Activated T-helper 1 cell treated with anti-CD3 and anti-CD28 coated beads, Interleukin-12 subunit alpha, Interleukin-12 subunit beta, Interleukin-2, Interleukin-4 antibody, amounts not matched to agents 30 ng/mL and 10 ng/mL and 1 ng/mL, durations not matched to agents 14 hours and 24 hours and 36 hours (primary cell): ENCODE measurements around the gene CCDC69. TPM values are rescaled to one million over a fixed set of nuclear protein-coding genes. Genes with fewer than 3 reads are reported as not detected.
A peak's percentile ranks its signal among the peaks of the same experiment; 100 is the strongest.

Source experiments
- DNase-seq: peaks from one replicate; pipeline ENCODE4 v3.0.0; 2021; ENCODE audit warnings: low spot score
- H3K27ac Mint-ChIP-seq: one replicate; pipeline ENCODE4 v1.8.0; 2021; ENCODE audit warnings: mild to moderate bottlenecking, mixed read lengths
- H3K27me3 Mint-ChIP-seq: one replicate; pipeline ENCODE4 v1.8.0; 2022; ENCODE audit warnings: mild to moderate bottlenecking, moderate library complexity, mixed read lengths; ENCODE audit not compliant: insufficient read depth
- H3K36me3 Mint-ChIP-seq: one replicate; pipeline ENCODE4 v1.8.0; 2021; ENCODE audit warnings: low read depth, mixed read lengths
- H3K4me1 Mint-ChIP-seq: one replicate; pipeline ENCODE4 v1.8.0; 2021; ENCODE audit warnings: low read depth, mixed read lengths
- H3K4me3 Mint-ChIP-seq: one replicate; pipeline ENCODE4 v1.8.0; 2021; ENCODE audit warnings: mild to moderate bottlenecking, moderate library complexity, mixed read lengths
- H3K9me3 Mint-ChIP-seq: one replicate; pipeline ENCODE4 v1.8.0; 2021; ENCODE audit warnings: mixed read lengths
- intact Hi-C: fragments of 100-400 bp; cut with micrococcal nuclease; formaldehyde crosslinking; loops from one replicate; pipeline ENCODE4 v1.15.1; 2024
- total RNA-seq: library from RNA; stranded (reverse); gene quantifications from 2 replicates; pipeline ENCODE4 v1.2.3, GENCODE V29; 2022

Gene CCDC69
- total RNA-seq, 1 donor from 2014 or later = 25.4 TPM

DNA sequence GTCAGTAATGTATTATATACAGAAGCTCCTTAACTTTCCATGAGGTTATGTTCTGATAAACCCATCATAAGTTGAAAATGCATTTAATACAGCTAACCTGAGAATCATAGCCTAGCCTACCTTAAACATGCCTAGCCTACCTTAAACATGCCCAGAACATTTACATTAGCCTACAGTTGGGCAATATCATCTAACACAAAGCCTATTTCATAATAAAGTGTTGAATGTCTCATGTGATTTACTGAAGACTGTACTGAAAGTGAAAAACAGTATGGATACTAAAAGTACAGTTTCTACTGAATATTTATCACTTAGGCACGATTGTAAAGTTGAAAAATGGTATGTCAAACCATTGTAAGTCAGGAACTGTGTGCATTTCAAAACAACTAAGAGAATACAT is 30.7 kb upstream of the CCDC69 start:
- intact Hi-C loops = loop anchor here (5.0 kb wide), 3 partner anchors 193 to 897 kb away; partner anchors contain the start of genes DCTN4, SLC36A1 and TCOF1
- H3K4me1 Mint-ChIP-seq = peaks cover 49% of the 10 kb centered on the region
- H3K27ac Mint-ChIP-seq = no peak overlapping the region
- H3K4me3 Mint-ChIP-seq = no peak overlapping the region
- peaks cover 2% of the 10 kb centered on the region for H3K27me3 Mint-ChIP-seq
- no peak for DNase-seq
- H3K36me3 Mint-ChIP-seq = peaks cover 3% of the 10 kb centered on the region
- H3K9me3 Mint-ChIP-seq = no peaks in the 10 kb centered on the region

DNA sequence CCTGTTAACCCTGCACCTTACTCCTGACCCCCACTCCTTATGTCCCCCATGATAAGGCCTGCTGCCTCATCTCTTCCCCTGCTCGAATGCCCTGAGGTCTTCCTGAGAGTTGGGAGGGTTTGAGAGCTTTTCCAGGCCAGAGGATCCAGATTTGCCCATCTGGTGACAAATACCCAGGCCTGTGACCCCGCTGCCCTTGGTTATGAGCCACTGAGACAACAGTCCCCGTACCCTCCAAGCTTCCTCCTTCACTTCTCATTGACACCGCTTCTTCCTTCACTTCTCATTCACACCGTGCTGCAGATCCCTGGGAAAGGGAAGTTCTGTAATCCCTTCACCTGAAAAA is 29.7 kb upstream of the CCDC69 start:
- H3K4me3 Mint-ChIP-seq = peak overlapping the region; percentile 87
- peaks cover 3% of the 10 kb centered on the region for H3K36me3 Mint-ChIP-seq
- H3K27me3 Mint-ChIP-seq = peaks cover 2% of the 10 kb centered on the region
- H3K27ac Mint-ChIP-seq = peak overlapping the region; percentile 38
- peaks cover 46% of the 10 kb centered on the region for H3K4me1 Mint-ChIP-seq
- no peak for DNase-seq
- no peaks in the 10 kb centered on the region for H3K9me3 Mint-ChIP-seq
- intact Hi-C loops = loop anchor here (1.0 to 5.0 kb wide), 11 partner anchors 11 to 896 kb away; partner anchors contain the start of genes ATOX1, DCTN4, G3BP1 and RBM22

DNA sequence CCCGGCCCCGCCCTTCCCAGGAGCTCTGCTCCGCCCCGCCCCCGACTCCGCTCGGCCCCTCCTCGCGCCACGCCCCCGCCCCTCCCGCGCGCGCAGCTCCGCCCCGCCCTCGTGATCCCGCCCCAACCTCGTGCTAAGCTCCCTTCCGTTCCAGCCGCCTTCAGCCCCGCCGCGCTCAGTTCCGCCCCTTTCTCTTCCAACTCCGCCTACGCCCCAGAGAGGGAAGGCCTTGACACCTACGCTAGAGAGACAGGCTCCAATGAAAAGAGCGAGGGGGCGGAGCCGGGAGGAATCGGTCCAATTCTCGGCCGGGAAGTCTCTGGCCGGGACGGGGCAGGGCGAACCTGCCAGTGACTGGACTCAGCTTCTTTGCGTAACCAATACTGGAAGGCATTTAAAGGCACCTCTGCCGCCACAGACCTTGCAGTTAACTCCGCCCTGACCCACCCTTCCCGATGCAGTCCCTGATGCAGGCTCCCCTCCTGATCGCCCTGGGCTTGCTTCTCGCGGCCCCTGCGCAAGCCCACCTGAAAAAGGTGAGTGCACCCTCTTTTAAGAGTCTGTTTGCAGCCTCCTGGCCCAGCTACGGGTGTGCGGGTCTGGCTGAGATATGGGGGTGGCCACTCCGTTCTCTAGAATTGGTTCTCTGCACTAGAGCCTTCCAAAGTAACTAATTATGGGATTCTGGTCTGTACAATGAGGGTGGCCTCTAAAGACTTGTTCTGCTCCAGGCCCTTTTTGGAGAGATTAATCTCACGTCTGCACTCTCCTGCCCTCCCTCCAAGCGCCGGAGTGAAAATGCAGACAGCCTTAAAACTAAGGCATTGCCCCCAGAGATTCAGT is 29.1 kb upstream of the CCDC69 start, which contains the start of gene GM2A:
GM2A (plus strand) TSS at position 424 of the 843 bp plus-strand sequence; CDS start at position 456, 32 bp downstream.
- Mint-ChIP-seq H3K27me3 (peaks cover 2% of the 10 kb centered on the region), H3K4me3 (peak within 1 kb of the TSS; percentile 87), H3K9me3 (no peaks in the 10 kb centered on the region), H3K27ac (peak within 1 kb of the TSS; percentile 88), H3K4me1 (peaks cover 44% of the 10 kb centered on the region), H3K36me3 (peaks cover 3% of the 10 kb centered on the region)
- intact Hi-C loops = loop anchor here (1.0 to 5.0 kb wide), 13 partner anchors 11 to 896 kb away; partner anchors contain the start of genes ATOX1, CCDC69, DCTN4 and G3BP1
- DNase-seq = peak; percentile 99

DNA sequence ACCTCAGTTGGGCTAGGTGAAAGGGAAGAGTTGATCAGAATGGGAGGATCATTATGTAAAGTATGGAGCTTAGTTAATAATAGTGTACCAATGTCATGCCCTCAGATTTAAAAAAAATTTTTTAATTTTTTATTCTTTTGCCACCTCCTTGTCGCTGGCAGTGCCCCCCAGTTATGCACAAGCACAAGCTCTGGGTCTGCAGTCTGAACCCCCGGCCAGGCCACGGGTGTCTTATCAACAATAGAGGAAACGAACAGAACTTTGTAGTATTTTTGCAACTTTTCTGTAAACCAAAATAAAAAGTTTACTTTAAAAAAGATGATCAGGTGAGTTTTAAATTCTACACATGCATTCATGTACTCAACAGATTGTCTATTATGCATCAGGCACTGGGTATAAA is 27.7 kb upstream of the CCDC69 start:
- peaks cover 2% of the 10 kb centered on the region for H3K27me3 Mint-ChIP-seq
- H3K4me1 Mint-ChIP-seq = peaks cover 44% of the 10 kb centered on the region

DNA sequence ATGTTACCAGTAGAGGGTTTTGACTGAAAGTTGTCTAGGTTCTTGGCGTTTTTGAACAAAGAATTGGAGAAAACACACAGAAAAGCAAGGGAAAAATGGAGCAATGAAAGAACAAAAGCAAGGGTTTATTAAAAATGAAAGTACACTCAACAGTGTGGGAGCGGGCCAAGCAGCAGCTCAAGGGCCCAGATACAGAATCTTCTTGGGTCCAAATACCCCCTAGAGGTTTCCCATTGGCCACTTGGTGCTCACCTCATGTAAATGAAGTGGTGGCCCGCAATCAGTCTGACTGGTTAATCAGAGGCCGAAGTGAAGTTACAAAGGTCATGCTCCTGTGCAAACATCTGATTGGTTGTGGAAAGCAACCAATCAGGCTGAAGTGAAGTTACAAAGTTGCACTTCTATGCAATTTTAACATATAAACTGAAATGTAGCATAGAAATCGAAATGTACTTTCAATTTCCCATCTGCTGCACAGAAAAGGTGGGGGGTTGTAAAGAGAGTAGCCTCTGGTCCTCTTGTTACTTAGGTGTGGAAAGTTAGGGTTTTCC is 27.2 kb upstream of the CCDC69 start:
- Mint-ChIP-seq H3K27ac (peak overlapping the region; percentile 12), H3K27me3 (peaks cover 2% of the 10 kb centered on the region), H3K4me1 (peaks cover 44% of the 10 kb centered on the region)

More for the DNA sequence above, 27.7 kb upstream of the CCDC69 start:
- no peaks in the 10 kb centered on the region for H3K9me3 Mint-ChIP-seq
- intact Hi-C loops = loop anchor here (1.0 to 5.0 kb wide), 9 partner anchors 27 to 894 kb away; partner anchors contain the start of genes ATOX1, CCDC69, DCTN4 and RBM22
- H3K4me3 Mint-ChIP-seq = peak overlapping the region; percentile 87
- DNase-seq = no peak
- peak overlapping the region; percentile 12 for H3K27ac Mint-ChIP-seq
- H3K36me3 Mint-ChIP-seq = peaks cover 3% of the 10 kb centered on the region

DNA sequence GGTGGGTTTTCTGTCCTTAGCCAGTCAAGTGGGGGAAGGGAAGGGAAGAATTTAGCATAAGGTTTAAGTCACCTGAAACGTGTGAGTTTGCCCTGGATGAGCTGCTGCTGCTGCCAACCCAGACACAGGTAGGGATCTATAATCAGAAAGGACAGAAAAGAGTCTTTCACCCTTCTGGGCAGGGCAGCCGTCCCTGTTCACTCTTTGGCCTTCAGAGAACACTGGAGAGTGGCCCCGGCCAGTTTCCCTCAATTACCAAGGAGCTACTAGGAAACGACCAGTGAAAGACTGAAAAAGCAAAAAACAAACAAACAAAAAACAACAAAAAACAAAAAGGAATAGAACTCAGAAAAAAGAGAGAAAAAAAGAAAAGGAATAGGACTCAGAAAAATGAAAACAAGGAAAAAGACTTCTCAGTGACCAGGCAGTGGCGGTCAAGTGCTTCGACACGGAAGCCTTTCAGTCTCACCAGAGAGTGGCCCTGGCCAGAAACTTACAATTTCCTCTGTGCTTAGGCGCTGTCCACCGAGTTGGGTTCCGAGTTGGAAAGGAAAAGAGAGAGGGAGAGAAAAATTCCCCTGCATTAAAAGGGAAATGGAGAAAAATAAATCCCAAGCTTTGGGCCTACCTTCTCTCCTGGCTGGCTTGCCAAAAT is 26.6 kb upstream of the CCDC69 start:
- Mint-ChIP-seq H3K4me3 (peak overlapping the region; percentile 66), H3K27ac (peak overlapping the region; percentile 59), H3K4me1 (peaks cover 45% of the 10 kb centered on the region), H3K36me3 (peaks cover 3% of the 10 kb centered on the region), H3K27me3 (peaks cover 2% of the 10 kb centered on the region), H3K9me3 (no peaks in the 10 kb centered on the region)
- intact Hi-C loops = loop anchor here (5.0 kb wide), 3 partner anchors 197 to 893 kb away; partner anchors contain the start of genes DCTN4, SLC36A1 and TCOF1
- no peak for DNase-seq

More for the DNA sequence above, 27.2 kb upstream of the CCDC69 start:
- peaks cover 3% of the 10 kb centered on the region for H3K36me3 Mint-ChIP-seq
- H3K9me3 Mint-ChIP-seq = no peaks in the 10 kb centered on the region
- H3K4me3 Mint-ChIP-seq = peak overlapping the region; percentile 66
- intact Hi-C loops = loop anchor here (5.0 kb wide), 3 partner anchors 196 to 894 kb away; partner anchors contain the start of genes DCTN4, SLC36A1 and TCOF1
- peak; percentile 14 for DNase-seq

DNA sequence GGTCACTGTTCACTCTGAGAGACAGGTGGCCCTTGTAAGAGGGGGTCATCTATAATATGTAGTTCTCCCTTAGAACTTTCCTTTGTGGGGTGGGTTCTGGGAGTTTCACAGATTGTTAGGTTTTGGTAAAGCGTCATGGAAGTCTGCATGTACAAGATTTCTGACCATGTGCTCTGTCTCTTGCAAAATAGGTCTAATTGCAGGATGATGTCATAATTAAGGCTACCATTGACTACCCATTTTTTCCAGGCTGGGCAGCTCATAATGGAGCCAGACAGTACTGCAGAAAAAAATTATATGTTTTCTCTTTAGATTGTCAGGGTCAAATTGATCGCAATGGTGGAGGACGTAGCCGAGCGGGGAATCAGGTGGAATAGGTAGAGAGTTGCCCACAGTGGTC is 25.4 kb upstream of the CCDC69 start:
- DNase-seq = no peak
- no peak overlapping the region for H3K4me3 Mint-ChIP-seq
- intact Hi-C loops = no loop called here
- H3K4me1 Mint-ChIP-seq = peaks cover 45% of the 10 kb centered on the region
- peaks cover 2% of the 10 kb centered on the region for H3K27me3 Mint-ChIP-seq
- H3K9me3 Mint-ChIP-seq = no peaks in the 10 kb centered on the region
- H3K36me3 Mint-ChIP-seq = peaks cover 3% of the 10 kb centered on the region
- no peak overlapping the region for H3K27ac Mint-ChIP-seq

DNA sequence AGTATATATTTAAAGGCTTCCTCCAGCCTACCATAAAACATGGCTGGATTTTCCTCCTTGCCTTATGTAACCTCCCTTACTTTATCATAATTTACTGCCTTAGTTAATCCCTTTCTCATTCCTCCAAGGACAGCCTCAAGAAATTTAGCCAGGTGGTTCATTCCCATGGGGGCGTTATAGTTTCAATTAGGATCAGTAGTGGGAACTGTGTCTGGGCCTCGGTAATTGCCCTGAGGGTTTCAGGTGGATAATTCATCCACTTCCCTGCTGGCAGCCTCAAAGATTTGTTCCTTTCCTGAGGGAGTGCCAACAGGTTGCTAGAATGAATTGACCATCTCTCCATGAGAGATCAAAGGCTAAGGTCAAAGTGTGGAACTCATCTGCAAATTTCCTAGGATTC is 24.8 kb upstream of the CCDC69 start:
- intact Hi-C loops = no loop called here
- no peak for DNase-seq

DNA sequence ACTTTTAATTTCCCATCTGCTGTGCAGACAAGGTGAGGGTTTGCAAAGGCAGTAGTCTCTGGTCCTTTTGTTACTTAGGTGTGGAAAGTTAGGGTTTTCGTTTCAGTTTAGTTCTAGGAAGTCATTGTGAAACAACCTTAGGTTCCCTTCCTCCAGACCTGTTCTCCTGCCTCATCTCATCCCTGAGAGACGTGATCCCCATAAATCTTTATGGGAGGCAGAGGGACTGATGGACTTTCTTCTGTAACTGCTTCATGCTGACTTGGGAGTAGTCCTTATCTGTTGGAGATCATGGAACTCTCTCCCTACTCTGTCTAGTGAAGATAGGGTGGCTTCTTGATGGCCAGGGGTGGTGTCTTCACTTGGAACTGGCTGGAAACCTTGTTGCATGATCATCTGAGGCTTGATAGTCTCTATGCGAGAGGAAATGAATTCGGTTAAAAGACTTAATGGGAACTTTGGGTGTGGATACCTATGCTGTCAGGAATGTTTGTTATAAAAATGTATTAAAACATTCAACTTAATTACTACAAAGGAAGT is 21.9 kb upstream of the CCDC69 start:
- DNase-seq = no peak
- Mint-ChIP-seq H3K9me3 (no peaks in the 10 kb centered on the region), H3K36me3 (peaks cover 9% of the 10 kb centered on the region), H3K4me1 (peaks cover 38% of the 10 kb centered on the region), H3K4me3 (no peak overlapping the region), H3K27me3 (peaks cover 2% of the 10 kb centered on the region), H3K27ac (no peak overlapping the region)
- intact Hi-C loops = no loop called here

More for the DNA sequence above, 24.8 kb upstream of the CCDC69 start:
- Mint-ChIP-seq H3K4me1 (peaks cover 45% of the 10 kb centered on the region), H3K9me3 (no peaks in the 10 kb centered on the region), H3K36me3 (peaks cover 7% of the 10 kb centered on the region), H3K27ac (no peak overlapping the region), H3K27me3 (peaks cover 2% of the 10 kb centered on the region), H3K4me3 (no peak overlapping the region)

DNA sequence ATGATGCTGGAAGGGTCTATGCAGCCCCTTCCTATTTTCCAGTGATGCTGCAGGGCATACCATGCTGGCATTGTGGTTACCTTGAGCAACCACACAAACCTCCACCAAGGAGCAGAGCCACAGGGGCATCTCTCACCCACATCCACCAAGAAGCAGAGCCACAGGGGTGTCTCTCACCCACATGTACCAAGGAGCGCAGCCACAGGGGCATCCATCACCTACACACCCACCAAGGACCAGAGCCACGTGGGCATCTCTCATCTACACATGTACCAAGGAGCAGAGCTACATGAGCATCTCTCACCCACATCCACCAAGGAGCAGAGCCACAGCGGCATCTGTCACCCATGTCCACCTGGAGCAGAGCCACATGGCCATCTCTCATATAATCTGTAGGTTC is 20.3 kb upstream of the CCDC69 start:
- no peak overlapping the region for H3K4me3 Mint-ChIP-seq
- intact Hi-C loops = no loop called here
- H3K27ac Mint-ChIP-seq = no peak overlapping the region
- DNase-seq = no peak
- H3K9me3 Mint-ChIP-seq = no peaks in the 10 kb centered on the region
- H3K4me1 Mint-ChIP-seq = peaks cover 38% of the 10 kb centered on the region
- H3K36me3 Mint-ChIP-seq = peaks cover 7% of the 10 kb centered on the region
- no peaks in the 10 kb centered on the region for H3K27me3 Mint-ChIP-seq

DNA sequence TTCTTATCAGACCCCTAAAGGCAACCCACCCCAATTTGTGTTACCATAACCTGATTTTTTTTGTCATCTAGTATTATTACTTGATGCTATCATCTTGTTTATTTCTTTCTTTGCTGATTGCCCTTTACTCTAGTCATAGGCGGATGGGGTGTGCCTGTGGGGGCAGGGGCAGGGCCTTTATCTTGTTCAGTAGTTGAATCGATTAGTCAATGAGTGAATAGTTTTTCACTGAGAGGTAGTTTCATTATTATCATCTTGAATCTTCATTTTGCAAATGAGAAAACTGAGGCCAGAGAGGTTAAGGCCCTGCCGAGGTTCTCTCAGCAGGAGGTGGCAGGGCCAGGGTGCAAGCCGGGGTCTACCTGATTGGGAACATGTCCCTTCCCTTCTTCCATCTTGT is 19.7 kb upstream of the CCDC69 start:
- Mint-ChIP-seq H3K36me3 (peaks cover 7% of the 10 kb centered on the region), H3K27me3 (no peaks in the 10 kb centered on the region), H3K4me1 (peaks cover 40% of the 10 kb centered on the region), H3K27ac (no peak overlapping the region), H3K9me3 (no peaks in the 10 kb centered on the region), H3K4me3 (no peak overlapping the region)
- intact Hi-C loops = no loop called here
- no peak for DNase-seq

DNA sequence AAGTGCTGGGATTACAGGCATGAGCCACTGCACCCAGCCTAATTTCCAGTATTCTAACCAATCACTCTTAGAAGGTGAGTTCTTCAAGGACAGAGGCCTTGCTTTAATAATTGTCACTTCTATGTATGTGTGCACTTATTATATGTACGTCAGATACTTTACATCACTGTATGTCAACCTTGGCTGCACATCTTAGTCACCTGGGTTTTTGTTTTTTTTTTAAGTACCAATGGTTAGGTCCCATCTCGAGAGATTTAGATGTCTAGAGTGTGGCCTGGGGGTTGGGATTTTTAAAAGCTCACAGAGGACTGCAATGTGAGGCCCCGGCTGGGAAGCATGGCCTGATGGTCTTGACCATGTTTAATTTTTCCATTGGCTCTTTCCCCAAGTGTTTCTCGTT is 19.2 kb upstream of the CCDC69 start:
- Mint-ChIP-seq H3K9me3 (no peaks in the 10 kb centered on the region), H3K4me1 (peaks cover 40% of the 10 kb centered on the region), H3K4me3 (no peak overlapping the region), H3K27me3 (no peaks in the 10 kb centered on the region), H3K36me3 (peaks cover 7% of the 10 kb centered on the region), H3K27ac (no peak overlapping the region)
- intact Hi-C loops = no loop called here
- DNase-seq = no peak
